H1 (cell line): ENCODE data around the gene E2F1.

Source experiments
- BCL11A ChIP-seq, 2 experiments: IDR thresholded peaks; one replicate each; pipeline ENCODE4 v1.6.1; 2011; ENCODE audit warnings: low read depth in 2 of 2, low read length in 2 of 2, mild to moderate bottlenecking in 2 of 2
- FOSL1 ChIP-seq: IDR thresholded peaks from 2 replicates; pipeline ENCODE4 v1.6.1; 2011; ENCODE audit warnings: mild to moderate bottlenecking, low read depth, low read length, moderate library complexity; ENCODE audit not compliant: insufficient read depth
- POLR2A ChIP-seq, 2 experiments: IDR thresholded peaks; 1 replicate in 1 of 2; 2 replicates in 1 of 2; pipeline ENCODE4 v1.6.1; 2011; ENCODE audit warnings: low read depth in 2 of 2, low read length in 2 of 2, mild to moderate bottlenecking in 2 of 2; ENCODE audit errors: control extremely low read depth in 1 of 2
- POLR2AphosphoS5 ChIP-seq: IDR thresholded peaks from 2 replicates; pipeline ENCODE4 v1.6.1; 2011; ENCODE audit warnings: low read depth, low read length
- TF ChIP-seq, protein P1 (sequence below), 3 experiments: IDR thresholded peaks; 1 replicate in 2 of 3; 2 replicates in 1 of 3; pipeline versions ENCODE4 v1.5.1 to v1.6.1; 2011; ENCODE audit warnings: low read length in 3 of 3, mild to moderate bottlenecking in 3 of 3, inconsistent platforms in 2 of 3, low read depth in 1 of 3, moderate library complexity in 1 of 3; ENCODE audit not compliant: insufficient read depth in 1 of 3; ENCODE audit errors: control extremely low read depth in 1 of 3
- TF ChIP-seq, protein P2 (sequence below): IDR thresholded peaks from 2 replicates; pipeline ENCODE4 v1.6.1; 2012; ENCODE audit warnings: inconsistent platforms

DNA sequence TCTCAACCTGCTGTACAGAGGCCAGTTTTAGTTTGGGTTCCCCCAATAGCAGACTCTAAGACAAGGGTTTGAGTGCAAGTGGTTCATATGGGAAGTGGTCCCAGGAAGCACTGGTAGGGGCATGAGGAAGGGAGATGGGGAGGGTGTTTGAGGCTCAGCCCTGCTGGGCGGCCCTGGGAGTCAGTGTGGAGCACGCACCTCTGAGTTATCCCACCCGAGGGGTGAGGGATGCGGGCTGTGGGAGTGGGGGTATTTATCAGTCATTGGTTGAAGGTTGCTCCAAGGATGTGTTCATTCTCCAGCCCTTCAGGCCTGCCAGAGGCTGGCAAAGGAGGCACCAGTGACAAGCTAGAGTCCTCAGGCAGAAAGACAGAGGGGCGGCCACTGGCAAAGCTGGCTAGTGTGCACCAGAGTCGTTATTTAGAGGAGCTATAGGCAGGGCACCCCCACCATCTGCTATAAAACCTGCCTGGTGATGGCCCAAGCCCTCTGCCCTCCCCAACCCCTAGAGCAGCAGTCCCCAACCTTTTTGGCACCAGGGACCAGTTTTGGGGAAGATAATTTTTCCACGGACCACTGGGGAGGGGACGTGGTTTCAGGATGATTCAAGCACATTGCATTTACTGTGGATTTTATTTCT, 17.4 kb upstream of the E2F1 start:
- TF ChIP-seq, protein P1, sequence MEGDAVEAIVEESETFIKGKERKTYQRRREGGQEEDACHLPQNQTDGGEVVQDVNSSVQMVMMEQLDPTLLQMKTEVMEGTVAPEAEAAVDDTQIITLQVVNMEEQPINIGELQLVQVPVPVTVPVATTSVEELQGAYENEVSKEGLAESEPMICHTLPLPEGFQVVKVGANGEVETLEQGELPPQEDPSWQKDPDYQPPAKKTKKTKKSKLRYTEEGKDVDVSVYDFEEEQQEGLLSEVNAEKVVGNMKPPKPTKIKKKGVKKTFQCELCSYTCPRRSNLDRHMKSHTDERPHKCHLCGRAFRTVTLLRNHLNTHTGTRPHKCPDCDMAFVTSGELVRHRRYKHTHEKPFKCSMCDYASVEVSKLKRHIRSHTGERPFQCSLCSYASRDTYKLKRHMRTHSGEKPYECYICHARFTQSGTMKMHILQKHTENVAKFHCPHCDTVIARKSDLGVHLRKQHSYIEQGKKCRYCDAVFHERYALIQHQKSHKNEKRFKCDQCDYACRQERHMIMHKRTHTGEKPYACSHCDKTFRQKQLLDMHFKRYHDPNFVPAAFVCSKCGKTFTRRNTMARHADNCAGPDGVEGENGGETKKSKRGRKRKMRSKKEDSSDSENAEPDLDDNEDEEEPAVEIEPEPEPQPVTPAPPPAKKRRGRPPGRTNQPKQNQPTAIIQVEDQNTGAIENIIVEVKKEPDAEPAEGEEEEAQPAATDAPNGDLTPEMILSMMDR (IDR thresholded peaks at IDR 0.05; ENCODE audit: control extremely low read depth in 1 of 3, insufficient read depth in 1 of 3, low read depth in 1 of 3, low read length in 3 of 3), result no peak
- TF ChIP-seq BCL11A (IDR thresholded peaks at IDR 0.05; ENCODE audit: low read depth in 2 of 2, low read length in 2 of 2) (no peak), POLR2AphosphoS5 (no peak), POLR2A (IDR thresholded peaks at IDR 0.05; ENCODE audit: control extremely low read depth in 1 of 2, low read depth in 2 of 2, low read length in 2 of 2) (no peak), FOSL1 (no peak)
- TF ChIP-seq, protein P2, sequence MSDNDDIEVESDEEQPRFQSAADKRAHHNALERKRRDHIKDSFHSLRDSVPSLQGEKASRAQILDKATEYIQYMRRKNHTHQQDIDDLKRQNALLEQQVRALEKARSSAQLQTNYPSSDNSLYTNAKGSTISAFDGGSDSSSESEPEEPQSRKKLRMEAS, result no peak
